SK-N-SH treated with all-trans-retinoic acid at 6 μM for 48 hours (cell line): ENCODE data around the gene NGEF.

Experiments used
- ATAC-seq: fragments of 200-7000 bp; cut with Tn5 transposase; 3 replicates; pipeline ENCODE4 v1.9.1; 2020; ENCODE audit warnings: mild to moderate bottlenecking, moderate library complexity
- ARNTL ChIP-seq: fragments of 450-650 bp; formaldehyde crosslinking; IDR thresholded peaks from 2 replicates; pipeline ENCODE4 v1.5.0; 2020; ENCODE audit warnings: low read depth, mild to moderate bottlenecking, moderate library complexity, borderline replicate concordance
- BACH2 ChIP-seq: fragments of 250-450 bp; sonication (Bioruptor Pico); IDR thresholded peaks from 2 replicates; pipeline ENCODE4 v1.9.0; 2021; ENCODE audit warnings: mild to moderate bottlenecking, borderline replicate concordance
- CSDC2 ChIP-seq: fragments of 250-450 bp; sonication (Bioruptor Pico); IDR thresholded peaks from 2 replicates; pipeline ENCODE4 v1.5.0; 2020; ENCODE audit warnings: mild to moderate bottlenecking, moderate library complexity
- ESRRG ChIP-seq: fragments of 250-450 bp; sonication (Bioruptor Pico); IDR thresholded peaks from 2 replicates; pipeline ENCODE4 v1.6.1; 2021; ENCODE audit warnings: mild to moderate bottlenecking
- GLIS3 ChIP-seq: fragments of 250-450 bp; sonication (Bioruptor Pico); IDR thresholded peaks from 2 replicates; pipeline ENCODE4 v1.5.0; 2020; ENCODE audit warnings: mild to moderate bottlenecking, moderate library complexity
- ISL1 ChIP-seq: fragments of 250-450 bp; sonication (Bioruptor Pico); IDR thresholded peaks from 2 replicates; pipeline ENCODE4 v2.1.2; 2022; ENCODE audit warnings: mild to moderate bottlenecking, moderate library complexity
- OSR1 ChIP-seq: fragments of 250-450 bp; sonication (Bioruptor Pico); IDR thresholded peaks from 2 replicates; pipeline ENCODE4 v1.8.0; 2022; ENCODE audit warnings: moderate library complexity, mild to moderate bottlenecking, inconsistent platforms
- PPARA ChIP-seq: fragments of 250-450 bp; sonication (Bioruptor Pico); IDR thresholded peaks from 2 replicates; pipeline ENCODE4 v1.5.0; 2020; ENCODE audit warnings: mild to moderate bottlenecking, borderline replicate concordance
- RARB ChIP-seq: fragments of 250-450 bp; sonication (Bioruptor Pico); IDR thresholded peaks from 2 replicates; pipeline ENCODE4 v1.8.0; 2021; ENCODE audit warnings: mild to moderate bottlenecking, moderate library complexity
- TCF4 ChIP-seq: fragments of 250-450 bp; sonication (Bioruptor Pico); IDR thresholded peaks from 2 replicates; pipeline ENCODE4 v1.8.0; 2021; ENCODE audit warnings: mild to moderate bottlenecking, moderate library complexity, borderline replicate concordance
- TOX ChIP-seq: fragments of 250-450 bp; sonication (Bioruptor Pico); IDR thresholded peaks from 2 replicates; pipeline ENCODE4 v1.8.0; 2021; ENCODE audit warnings: mild to moderate bottlenecking, moderate library complexity, borderline replicate concordance
- ZC3H10 ChIP-seq: fragments of 250-450 bp; sonication (Bioruptor Pico); IDR thresholded peaks from 2 replicates; pipeline ENCODE4 v1.5.1; 2021; ENCODE audit warnings: mild to moderate bottlenecking, moderate library complexity
- ZFP3 ChIP-seq: fragments of 250-450 bp; sonication (Bioruptor Pico); IDR thresholded peaks from 2 replicates; pipeline ENCODE4 v1.5.0; 2020; ENCODE audit warnings: mild to moderate bottlenecking, moderate library complexity
- ZFP30 ChIP-seq: fragments of 450-650 bp; formaldehyde crosslinking; IDR thresholded peaks from 2 replicates; pipeline ENCODE4 v1.5.0; 2022; ENCODE audit warnings: mild to moderate bottlenecking, moderate library complexity
- ZNF70 ChIP-seq: fragments of 450-650 bp; formaldehyde crosslinking; IDR thresholded peaks from 2 replicates; pipeline ENCODE4 v1.5.0; 2020; ENCODE audit warnings: mild to moderate bottlenecking, moderate library complexity
- ZNF8 ChIP-seq: fragments of 450-650 bp; formaldehyde crosslinking; IDR thresholded peaks from 2 replicates; pipeline ENCODE4 v1.5.0; 2020; ENCODE audit warnings: mild to moderate bottlenecking, moderate library complexity
- TF ChIP-seq, protein P1 (sequence below): fragments of 250-450 bp; sonication (Bioruptor Pico); IDR thresholded peaks from 2 replicates; pipeline ENCODE4 v1.5.1; 2021; ENCODE audit warnings: mild to moderate bottlenecking, moderate library complexity
- TF ChIP-seq, protein P2 (sequence below): fragments of 250-450 bp; sonication (Bioruptor Pico); IDR thresholded peaks from 2 replicates; pipeline ENCODE4 v1.8.0; 2020; ENCODE audit warnings: mild to moderate bottlenecking, moderate library complexity, borderline replicate concordance
- TF ChIP-seq, protein P3 (sequence below): fragments of 250-450 bp; sonication (Bioruptor Pico); IDR thresholded peaks from 2 replicates; pipeline ENCODE4 v1.5.0; 2020; ENCODE audit warnings: mild to moderate bottlenecking, moderate library complexity
- TF ChIP-seq, protein P4 (sequence below): fragments of 250-450 bp; sonication (Bioruptor Pico); IDR thresholded peaks from 2 replicates; pipeline ENCODE4 v1.5.1; 2020; ENCODE audit warnings: low read depth, mild to moderate bottlenecking, moderate library complexity

The NGEF gene

DNA sequence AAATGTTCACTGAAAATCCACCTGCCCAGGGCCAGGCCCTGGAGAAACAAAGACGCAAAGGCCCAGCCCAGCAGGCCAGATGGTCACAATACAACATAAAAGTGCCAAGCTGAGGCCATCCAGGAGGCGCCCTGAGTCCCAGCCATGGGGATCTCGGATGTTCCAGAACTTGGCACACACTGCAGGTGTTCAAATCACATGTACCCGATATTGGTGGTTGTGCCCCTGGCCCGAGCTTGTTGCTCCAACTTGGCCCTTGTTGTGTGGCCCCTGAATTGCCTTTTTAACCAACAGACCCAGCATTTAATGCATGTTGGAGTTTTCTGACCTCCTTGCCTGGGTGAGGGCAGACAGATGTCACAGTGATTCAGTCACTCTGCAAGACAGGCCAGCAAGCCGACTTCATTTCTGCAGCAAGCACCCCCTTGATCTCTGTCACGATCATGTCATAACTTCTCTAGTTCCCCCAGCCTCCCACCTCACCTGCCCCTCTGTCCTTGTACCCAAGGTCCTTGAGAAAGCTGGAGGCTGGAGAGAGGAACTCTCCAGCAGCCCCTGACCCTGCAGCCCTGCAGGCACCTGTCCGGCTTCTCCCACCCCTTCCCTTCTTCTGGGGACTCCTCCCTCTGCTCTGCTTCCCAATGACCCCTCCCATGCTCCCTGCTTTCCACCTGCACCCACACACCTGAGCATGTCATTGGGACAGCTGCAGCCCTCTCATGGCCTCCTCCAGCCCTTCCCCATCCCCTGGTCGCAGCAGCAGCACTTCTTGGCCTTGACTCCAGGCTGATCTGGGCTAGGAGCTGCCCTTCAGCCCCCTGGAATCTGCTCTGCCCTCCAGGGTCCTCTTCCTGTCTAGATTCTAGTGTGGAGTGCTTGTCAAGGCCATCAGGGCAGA, 9.1 kb downstream of the NGEF start:
- no peak for ATAC-seq
- no peak for TF ChIP-seq TOX (CRISPR knock-in tag)
- no peak for TF ChIP-seq CSDC2
- no peak for TF ChIP-seq ESRRG (CRISPR knock-in tag)
- no peak for TF ChIP-seq ZFP30 (CRISPR knock-in tag)
- TF ChIP-seq, protein P1, sequence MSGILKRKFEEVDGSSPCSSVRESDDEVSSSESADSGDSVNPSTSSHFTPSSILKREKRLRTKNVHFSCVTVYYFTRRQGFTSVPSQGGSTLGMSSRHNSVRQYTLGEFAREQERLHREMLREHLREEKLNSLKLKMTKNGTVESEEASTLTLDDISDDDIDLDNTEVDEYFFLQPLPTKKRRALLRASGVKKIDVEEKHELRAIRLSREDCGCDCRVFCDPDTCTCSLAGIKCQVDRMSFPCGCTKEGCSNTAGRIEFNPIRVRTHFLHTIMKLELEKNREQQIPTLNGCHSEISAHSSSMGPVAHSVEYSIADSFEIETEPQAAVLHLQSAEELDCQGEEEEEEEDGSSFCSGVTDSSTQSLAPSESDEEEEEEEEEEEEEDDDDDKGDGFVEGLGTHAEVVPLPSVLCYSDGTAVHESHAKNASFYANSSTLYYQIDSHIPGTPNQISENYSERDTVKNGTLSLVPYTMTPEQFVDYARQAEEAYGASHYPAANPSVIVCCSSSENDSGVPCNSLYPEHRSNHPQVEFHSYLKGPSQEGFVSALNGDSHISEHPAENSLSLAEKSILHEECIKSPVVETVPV = no peak
- TF ChIP-seq PPARA = no peak
- no peak for TF ChIP-seq ZNF70 (CRISPR knock-in tag)
- TF ChIP-seq BACH2 = no peak
- no peak for TF ChIP-seq ZNF8 (CRISPR knock-in tag)
- TF ChIP-seq ARNTL (CRISPR knock-in tag) = no peak
- no peak for TF ChIP-seq RARB (CRISPR knock-in tag)
- no peak for TF ChIP-seq ISL1
- TF ChIP-seq, protein P2, sequence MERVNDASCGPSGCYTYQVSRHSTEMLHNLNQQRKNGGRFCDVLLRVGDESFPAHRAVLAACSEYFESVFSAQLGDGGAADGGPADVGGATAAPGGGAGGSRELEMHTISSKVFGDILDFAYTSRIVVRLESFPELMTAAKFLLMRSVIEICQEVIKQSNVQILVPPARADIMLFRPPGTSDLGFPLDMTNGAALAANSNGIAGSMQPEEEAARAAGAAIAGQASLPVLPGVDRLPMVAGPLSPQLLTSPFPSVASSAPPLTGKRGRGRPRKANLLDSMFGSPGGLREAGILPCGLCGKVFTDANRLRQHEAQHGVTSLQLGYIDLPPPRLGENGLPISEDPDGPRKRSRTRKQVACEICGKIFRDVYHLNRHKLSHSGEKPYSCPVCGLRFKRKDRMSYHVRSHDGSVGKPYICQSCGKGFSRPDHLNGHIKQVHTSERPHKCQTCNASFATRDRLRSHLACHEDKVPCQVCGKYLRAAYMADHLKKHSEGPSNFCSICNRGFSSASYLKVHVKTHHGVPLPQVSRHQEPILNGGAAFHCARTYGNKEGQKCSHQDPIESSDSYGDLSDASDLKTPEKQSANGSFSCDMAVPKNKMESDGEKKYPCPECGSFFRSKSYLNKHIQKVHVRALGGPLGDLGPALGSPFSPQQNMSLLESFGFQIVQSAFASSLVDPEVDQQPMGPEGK (CRISPR knock-in tag) = no peak
- TF ChIP-seq TCF4 (CRISPR knock-in tag) = no peak
- no peak for TF ChIP-seq ZFP3
- no peak for TF ChIP-seq GLIS3 (CRISPR knock-in tag)

DNA sequence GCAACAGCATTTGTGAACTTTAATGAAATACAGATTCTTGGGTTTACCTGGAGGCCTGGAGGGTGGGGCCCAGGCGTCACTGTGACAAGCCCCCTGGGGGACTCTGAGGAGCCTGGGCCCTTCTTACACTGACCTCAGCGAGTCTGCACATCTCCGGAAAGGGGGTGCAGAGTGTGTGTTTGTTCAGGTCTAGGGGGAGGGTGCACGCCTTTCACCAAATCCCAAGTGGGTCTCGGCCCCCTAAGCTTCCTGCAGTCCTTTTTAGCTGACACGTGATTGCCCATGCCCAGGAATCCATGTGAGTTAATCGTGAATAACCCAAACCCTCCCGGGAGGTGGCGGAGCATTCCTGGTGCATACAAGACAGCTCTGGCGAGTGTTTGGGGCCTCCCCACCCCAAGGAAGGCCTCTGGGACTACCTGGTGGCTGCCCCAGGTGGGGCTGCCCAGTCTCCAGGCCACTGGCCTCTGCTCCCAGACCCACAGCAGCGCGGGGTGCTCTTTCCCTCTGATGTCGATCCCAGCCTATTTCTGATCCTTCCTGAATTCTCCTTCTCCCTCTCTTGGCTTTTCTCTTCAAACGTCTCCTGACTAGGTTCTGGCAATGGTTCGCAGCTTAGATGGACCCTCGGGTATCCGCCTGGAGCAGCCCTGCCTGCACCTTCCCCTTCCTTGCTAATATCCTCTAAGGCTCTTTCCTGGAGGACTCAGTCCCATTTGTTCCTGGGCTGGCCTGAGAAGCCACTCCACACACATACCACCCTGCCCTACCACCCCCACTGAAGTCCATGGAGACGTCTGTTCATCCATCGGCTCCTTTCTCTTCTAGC, 10.0 kb downstream of the NGEF start:
- TF ChIP-seq, protein P3, sequence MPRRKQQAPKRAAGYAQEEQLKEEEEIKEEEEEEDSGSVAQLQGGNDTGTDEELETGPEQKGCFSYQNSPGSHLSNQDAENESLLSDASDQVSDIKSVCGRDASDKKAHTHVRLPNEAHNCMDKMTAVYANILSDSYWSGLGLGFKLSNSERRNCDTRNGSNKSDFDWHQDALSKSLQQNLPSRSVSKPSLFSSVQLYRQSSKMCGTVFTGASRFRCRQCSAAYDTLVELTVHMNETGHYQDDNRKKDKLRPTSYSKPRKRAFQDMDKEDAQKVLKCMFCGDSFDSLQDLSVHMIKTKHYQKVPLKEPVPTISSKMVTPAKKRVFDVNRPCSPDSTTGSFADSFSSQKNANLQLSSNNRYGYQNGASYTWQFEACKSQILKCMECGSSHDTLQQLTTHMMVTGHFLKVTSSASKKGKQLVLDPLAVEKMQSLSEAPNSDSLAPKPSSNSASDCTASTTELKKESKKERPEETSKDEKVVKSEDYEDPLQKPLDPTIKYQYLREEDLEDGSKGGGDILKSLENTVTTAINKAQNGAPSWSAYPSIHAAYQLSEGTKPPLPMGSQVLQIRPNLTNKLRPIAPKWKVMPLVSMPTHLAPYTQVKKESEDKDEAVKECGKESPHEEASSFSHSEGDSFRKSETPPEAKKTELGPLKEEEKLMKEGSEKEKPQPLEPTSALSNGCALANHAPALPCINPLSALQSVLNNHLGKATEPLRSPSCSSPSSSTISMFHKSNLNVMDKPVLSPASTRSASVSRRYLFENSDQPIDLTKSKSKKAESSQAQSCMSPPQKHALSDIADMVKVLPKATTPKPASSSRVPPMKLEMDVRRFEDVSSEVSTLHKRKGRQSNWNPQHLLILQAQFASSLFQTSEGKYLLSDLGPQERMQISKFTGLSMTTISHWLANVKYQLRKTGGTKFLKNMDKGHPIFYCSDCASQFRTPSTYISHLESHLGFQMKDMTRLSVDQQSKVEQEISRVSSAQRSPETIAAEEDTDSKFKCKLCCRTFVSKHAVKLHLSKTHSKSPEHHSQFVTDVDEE (CRISPR knock-in tag) = no peak
- no peak for TF ChIP-seq ARNTL (CRISPR knock-in tag)
- no peak for TF ChIP-seq ZFP3
- TF ChIP-seq, protein P4, sequence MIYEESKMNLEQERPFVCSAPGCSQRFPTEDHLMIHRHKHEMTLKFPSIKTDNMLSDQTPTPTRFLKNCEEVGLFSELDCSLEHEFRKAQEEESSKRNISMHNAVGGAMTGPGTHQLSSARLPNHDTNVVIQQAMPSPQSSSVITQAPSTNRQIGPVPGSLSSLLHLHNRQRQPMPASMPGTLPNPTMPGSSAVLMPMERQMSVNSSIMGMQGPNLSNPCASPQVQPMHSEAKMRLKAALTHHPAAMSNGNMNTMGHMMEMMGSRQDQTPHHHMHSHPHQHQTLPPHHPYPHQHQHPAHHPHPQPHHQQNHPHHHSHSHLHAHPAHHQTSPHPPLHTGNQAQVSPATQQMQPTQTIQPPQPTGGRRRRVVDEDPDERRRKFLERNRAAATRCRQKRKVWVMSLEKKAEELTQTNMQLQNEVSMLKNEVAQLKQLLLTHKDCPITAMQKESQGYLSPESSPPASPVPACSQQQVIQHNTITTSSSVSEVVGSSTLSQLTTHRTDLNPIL (CRISPR knock-in tag) = no peak
- no peak for ATAC-seq

DNA sequence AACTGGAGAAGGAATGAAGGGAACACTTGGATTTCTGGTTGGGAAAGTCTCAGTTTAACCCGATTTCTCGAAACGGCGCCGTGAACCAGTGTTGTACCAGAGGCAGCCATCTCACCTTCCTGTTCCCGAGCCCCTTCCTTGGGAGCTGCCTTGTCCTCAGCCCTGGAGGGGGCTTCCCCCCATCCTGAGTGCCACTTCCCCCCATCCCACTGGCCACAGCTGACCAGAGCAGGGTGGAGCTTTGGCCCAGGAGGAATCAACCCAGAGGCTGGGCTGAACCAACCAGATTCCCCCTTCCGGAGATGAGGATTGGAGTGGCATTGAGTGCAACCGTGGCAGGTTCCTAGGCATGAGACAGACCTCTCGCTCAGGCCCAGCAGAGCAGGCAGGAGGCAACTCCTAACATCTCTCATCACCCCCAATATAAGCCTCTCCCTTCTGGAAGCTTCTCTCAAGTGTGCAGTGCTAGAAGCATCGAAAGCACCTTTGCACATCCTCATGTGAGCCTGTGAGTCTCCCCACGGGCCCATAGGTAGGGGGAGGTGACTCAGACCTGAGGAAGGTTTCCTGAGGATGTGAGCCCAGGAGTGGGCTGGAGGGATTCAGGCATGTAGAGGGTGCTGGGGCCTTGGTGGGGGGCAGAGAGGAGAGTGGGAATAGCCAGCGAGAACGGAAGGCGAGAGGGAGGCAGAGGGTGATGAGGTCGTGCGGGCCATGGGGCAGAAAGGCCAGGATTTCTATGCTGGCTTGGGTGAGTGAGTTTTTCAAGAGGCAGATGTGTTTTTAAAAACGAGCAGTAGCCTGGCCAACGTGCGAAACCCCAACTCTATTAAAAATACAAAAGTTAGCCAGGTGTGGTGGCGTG, 11.9 kb downstream of the NGEF start:
- no peak for ATAC-seq

More for the DNA sequence above, 11.9 kb downstream of the NGEF start:
- TF ChIP-seq ARNTL (CRISPR knock-in tag) (no peak), ESRRG (CRISPR knock-in tag) (no peak), ZC3H10 (CRISPR knock-in tag) (no peak), TOX (CRISPR knock-in tag) (no peak), OSR1 (CRISPR knock-in tag) (no peak)
